Activated CD8-positive, alpha-beta memory T cell treated with anti-CD3 and anti-CD28 coated beads, Interleukin-2, amount 50 U/mL, for 1 hour (primary cell): ENCODE data around the gene CNOT2.
A peak's percentile ranks its signal among the peaks of the same experiment; 100 is the strongest.
"Not testable (repeated sequence)": the region's sequence is repeated elsewhere in the genome, so short reads cannot be mapped to it uniquely, and the experiment has no call there.

Experiments used
- DNase-seq: peaks from one replicate; pipeline ENCODE4 v3.0.0-alpha.2; 2020; ENCODE audit errors: extremely low read depth

The CNOT2 gene

DNA sequence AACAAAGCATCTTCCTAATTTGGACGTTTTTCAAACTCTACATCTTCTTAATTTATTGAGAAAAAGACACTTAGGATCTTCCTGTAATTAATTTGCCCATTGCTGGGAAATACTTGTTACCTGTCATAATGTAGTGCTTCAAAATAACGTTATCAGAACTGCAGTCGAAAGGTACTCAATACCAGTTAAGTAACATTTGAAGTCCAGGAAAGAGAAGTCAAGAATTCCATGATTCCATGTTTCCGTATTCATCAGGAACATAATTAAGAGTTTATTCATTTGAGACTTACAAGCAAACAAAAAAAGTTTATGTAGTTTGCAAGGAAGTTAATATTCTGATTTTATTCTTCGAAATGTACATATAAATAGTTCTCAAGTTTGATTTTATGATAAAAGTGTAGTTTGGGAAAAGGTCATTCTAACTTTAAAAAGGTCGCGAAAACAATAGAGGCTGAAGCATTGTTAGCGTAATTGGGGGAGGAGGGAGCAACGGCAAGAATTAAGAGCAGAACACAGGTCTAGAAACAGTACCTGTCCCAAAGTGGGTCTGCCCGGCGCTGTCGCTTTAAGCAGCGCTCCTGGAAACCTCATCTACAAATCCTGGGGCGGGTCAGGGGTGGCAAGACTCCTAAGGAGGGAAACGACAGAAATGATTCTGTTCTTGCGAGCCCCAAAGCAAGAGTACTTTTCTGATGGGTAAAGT, 121.6 kb downstream of the CNOT2 start:
- DNase-seq: no peak

DNA sequence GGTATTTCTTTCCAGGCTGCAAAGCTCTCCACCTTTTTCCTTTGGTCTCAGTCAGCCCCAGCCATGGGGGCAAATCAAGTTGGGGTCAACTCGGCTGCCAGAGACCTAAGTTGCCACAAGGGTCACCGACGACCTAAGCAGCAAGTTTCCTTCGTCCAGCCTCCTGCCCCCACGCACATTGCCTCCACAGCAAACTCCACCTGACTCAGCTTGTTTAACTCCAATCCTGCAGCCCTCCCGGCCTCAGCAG, 122.1 kb downstream of the CNOT2 start:
- no peak for DNase-seq

DNA sequence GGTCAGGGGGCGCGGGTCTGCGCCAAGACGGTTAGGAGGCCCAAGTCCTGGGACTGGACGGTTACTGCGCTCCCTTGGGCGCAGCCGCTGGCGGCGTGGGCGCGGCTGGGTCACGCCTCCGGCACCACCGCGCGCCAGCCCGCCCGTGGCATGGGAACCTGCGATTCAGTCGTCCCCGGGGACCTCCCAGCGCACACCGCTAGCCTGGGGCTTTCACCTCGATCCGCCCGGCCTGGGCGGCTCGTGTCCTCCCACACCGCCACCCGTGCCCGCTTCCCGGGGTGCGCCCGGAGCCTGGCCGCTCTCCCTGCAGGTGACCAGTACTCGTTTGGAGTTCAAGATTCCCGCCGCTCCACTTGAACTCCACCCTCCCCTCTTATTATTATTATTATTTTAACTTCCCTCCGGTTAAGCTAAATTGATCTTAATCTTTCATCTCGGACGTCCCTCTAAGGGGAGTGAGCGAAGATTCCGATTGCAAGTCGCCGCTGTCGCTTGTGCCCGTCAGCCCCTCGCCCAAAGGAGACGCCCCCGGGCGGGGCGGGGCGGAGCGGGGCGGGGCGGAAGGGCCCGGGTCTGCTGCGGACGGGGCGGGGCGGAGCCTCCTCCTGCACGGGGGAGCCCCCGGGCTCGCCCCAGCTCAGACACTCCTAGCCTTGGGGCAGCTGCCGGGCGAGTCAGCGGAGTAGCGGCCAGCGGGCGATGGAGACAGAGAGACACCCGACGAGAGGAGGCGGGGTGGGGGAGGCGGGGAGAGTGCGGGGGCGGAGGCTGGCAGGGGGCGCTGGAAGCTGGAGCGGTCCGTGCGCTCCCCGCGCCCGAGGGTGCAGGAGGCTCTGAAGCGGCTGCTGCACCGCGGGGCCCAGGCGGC, 122.7 kb downstream of the CNOT2 start, which contains the start of gene KCNMB4:
Gene KCNMB4 (plus strand): TSS at position 643 of the 871 bp plus-strand sequence. CDS start 445 bp downstream, outside the sequence.
- DNase-seq: peak; percentile 20

DNA sequence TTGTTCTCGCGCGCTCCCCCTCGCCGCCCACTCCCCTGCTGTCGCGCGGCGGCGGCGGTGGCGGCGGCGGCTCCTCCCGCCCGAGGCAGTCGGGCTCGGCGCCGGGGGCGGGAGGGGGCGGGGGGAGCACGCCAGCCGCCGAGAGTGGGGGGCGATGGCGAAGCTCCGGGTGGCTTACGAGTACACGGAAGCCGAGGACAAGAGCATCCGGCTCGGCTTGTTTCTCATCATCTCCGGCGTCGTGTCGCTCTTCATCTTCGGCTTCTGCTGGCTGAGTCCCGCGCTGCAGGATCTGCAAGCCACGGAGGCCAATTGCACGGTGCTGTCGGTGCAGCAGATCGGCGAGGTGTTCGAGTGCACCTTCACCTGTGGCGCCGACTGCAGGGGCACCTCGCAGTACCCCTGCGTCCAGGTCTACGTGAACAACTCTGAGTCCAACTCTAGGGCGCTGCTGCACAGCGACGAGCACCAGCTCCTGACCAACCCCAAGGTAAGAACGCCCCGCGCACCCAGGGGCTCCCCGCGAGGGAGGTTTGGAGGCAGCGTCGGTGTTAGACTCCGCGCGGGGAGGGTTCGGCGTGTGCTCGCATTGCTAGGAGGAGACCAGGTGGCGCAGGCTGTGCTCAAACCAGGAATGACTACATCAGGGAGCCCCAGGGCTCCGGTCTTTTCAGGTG, 123.5 kb downstream of the CNOT2 start:
- peak; percentile 21 for DNase-seq

DNA sequence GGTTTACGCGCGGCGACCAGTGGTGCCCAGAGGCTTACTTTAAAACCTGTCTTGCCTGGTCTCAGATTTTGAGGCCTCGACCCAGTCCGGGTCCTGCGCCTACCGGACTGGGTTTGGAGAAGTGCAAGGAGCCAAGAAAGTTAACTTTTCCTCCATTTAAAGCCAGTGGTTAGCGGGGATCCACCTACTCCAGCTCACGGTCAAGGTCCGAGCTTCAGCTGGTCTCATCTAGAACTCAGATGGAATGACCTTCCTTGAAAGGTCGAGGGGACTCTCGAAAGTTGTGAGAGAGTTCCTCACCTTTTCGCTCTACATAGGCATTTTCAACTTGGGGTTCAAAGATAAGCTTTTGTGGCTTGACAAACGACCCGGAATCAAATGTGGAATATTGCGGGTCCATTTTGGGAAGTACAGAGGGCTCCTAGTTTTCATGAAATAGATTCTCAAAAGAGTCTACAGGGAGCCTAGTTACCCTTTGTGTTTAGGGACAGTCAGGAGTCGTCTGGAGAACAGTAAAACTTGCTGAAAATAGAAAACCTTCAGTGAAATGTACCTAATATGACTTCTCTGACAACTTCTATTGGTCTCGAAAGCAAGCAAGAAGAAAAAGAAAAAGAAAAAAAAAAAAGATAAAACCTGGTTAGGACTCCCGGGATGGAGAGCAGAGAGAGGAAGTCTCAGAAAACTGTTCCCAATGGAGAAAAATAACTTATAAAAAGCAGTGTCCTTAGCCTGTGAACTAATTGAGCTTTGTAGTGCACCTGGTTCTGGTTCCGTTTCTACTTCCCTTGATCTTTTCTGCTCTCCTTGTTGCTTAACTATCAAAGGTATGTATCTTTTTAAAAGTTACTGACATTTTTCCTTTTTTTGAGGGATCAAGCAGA, 124.3 kb downstream of the CNOT2 start:
- DNase-seq: no peak

DNA sequence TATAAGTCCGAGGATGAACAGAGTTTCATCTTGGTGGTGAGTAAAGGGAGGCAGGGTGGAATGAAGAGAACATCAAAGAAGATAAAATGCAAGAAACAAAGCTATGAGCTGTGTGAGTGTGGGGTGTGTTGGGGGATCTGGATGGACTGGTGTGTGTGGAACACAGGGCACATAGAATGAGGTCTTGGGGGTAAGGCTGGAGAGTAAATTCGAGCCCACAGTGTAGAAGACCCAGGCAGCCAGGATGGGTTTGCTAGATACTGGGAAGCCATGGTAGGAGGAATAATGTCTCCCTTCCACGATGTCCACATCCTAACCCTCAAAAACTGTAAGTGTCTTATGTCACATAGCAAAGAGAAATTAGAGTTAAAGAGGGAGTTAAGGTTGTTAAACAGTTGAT, 129.6 kb downstream of the CNOT2 start:
- no peak for DNase-seq

DNA sequence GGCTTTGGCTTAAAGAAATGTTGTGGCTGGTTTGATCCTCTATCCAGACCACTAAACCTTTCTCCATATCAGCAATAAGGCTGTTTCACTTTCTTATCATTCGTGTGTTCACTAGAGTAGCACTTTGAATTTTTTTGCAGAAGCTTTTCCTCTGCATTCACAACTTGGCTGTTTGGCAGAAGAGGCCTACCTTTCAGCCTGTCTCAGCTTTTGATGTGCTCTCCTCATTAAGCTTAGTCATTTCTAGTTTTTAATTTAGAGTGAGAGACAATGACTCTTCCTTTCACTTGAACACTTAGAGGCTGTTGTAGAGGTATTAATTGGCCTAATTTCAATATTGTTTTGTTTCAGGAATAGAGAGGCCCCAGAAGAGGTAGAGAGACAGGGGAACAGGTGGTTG, 136.6 kb downstream of the CNOT2 start:
- DNase-seq: no peak

DNA sequence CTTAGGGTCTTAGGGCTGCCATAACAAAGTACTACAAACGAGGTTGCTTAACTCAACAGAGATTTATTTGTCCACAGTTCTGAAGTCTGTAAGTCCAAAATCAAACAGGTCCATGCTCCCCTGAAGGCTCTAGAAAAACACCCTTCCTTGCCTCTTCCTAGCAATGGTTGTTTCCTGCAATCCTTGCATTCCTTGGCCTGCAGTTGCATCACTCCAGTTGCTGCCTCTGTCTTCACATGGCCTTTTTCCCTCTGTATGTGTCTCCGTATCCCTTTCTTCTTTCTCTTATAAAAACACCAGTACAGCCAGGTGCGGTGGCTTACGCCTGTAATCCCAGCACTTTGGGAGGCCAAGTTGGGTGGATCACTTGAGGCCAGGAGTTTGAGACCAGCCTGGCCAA, 140.3 kb downstream of the CNOT2 start:
- no peak for DNase-seq

DNA sequence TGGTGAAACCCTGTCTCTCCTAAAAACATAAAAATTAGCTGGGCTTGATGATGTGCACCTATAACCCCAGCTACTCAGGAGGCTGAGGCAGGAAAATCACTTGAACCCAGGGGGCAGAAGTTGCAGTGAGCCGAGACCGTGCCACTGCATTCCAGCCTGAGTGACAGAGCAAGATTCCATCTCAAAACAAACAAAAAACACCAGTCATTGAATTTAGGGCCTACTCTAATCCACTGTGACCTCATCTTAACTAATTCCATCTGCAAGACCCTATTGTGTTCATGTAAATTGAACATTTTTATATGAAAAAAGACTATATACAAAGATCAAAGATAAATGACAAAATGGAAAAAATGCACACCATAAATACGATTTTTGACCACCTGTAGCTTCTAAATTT, 140.7 kb downstream of the CNOT2 start:
- no peak for DNase-seq

DNA sequence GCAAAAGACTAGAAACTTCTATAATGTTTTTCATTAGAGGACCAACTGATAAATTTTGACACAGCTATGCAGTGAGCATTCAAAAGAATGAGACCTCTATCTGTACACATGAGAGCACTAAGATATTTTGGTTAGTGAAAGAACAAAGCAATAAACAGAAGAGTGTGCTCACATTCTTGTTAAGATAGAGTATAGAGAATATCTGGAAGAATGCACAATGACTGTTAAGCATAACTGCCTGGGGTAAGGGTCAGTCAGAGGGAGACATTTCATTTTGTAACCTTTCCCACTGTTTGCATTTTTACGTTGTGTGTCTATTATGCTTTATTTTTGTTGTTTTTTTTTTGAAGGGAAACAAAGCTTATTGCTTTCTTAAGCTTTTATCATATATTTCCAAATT, 143.5 kb downstream of the CNOT2 start:
- DNase-seq: no peak

DNA sequence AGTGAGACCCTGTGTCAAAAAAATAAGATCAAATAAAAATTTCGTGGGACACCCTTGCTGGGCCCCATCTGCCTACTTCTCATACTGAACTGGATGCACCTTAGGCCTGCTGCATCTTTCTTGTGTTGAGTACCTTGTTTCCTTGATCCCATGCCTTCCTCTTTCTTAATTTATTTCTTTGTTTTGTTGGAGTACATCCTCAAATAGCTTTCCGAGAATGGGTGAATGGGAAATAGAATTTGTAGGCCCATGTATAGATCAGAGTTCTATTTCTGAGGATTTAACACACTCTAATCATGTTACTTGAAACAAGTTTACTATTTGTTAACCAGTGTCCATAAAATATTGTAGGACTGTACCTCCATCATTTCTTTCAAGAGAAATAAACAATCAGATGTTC, 146.4 kb downstream of the CNOT2 start:
- DNase-seq: no peak

DNA sequence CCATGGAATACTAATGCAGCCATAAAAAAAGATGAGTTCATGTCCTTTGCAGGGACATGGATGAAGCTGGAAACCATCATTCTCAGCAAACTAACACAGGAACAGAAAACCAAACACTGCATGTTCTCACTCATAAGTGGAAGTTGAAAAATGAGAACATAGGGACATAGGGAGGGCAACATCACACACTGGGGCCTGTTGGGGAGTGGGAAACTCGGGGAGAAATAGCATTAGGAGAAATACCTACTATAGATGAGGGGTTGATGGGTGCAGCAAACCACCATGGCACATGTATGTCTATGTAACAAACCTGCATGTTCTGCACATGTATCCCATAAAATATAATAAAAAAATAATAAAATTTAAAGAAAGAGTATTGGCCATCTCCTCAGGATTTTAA, 149.4 kb downstream of the CNOT2 start:
- DNase-seq: not testable (repeated sequence)

DNA sequence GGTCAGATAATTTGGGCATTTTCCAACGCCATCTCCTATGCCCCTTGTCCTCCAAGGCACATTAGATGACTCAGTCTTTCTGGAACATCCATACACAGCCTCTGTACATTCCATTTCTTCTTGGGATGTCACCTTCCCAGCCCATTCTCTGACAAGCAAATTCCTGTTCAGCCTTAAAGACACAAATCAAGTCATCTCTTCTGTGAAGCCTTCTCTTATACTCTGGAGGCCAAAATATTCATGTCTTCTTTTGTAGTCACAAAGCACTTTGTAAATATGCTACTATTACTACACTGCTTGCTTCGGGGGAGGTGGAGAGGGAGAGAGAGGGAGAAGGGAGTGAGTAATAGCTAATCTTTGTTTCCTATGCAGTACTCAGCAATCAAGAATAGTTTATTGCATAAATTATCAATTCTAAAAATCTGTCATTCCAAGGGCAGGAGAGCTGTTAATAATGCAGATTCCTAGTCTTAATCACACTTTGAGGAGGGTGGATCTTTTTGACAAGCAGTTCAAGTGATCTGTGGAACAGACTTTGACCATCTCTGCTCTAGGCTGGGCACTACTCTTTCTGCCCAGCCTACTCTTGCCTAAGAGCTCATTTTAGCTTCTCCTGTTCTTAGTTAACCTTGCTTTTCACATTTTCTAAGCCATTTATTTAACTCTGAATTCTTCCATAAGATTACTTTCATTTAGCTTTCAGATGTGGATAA, 150.7 kb downstream of the CNOT2 start:
- DNase-seq: no peak

DNA sequence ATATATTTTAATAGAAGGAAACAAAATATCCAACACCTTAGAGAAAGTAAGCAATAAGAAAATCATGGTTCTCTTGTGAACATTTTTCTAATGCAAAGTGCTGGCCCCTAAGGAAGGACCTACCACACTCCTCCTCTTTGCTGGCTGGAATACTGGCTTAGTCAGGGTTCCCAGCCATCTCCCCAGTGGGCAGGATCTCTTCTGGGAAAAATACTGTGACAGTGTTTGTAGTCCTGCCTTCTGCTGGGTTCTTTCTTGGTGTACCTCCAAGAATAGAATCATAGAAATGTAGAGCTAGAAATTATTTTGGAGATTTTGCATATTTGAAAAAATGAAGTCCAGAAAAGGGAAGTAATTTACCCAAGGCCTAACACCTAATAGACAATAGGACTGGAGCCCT, 154.8 kb downstream of the CNOT2 start:
- no peak for DNase-seq

DNA sequence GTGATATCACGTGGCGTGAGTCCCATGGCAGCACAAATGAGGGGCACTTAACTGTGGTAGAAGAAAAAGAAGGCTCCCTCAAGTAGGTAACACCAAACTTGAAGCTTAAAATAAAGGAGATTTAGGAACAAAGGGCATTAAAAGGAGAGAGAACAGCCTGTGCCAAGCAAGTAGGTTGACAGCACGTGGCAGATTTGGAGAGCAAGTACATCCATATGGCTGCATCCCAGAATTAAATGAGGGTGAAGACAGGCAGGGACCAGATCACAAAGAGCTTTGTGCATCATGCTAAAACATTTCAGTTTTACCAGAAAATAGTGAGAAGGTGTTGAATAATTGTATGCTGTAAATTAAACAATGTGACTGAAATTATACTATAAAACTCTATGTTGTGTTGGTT, 155.6 kb downstream of the CNOT2 start:
- no peak for DNase-seq

DNA sequence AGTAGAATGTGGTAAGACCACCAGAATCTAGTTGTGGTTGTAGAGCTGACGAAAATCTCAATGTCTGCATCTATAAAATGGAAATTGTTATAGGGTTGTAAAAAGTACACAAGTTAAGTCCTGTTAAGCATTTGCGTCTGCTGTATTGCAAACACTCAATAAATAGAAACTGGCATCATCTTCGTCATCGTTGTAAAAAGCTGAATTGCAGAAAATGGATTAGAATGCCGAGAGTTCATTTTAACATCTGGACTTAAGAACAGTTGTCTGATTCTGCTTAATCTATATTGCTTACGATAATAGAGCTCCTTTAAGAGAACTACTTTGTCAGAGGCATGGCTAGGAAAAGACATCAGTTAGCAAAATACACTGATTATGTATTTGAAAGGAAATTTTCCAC, 156.1 kb downstream of the CNOT2 start:
- DNase-seq: no peak

DNA sequence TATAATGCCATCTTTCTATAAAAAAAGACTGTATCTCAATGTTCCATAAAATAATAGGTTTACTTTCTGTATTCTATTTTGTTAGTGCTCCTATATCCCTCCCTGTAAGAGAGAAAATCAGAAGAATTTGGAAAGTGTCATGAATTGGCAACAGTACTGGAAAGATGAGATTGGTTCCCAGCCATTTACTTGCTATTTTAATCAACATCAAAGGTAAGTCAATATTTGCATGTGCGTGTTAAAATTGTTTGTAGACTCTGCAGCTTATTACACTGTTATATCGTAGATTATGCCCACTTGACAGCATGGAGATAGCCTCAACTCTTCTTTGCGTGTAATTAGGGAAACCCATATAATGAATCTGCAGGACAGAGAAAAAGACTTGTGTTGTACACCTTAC, 156.9 kb downstream of the CNOT2 start:
- DNase-seq: no peak

DNA sequence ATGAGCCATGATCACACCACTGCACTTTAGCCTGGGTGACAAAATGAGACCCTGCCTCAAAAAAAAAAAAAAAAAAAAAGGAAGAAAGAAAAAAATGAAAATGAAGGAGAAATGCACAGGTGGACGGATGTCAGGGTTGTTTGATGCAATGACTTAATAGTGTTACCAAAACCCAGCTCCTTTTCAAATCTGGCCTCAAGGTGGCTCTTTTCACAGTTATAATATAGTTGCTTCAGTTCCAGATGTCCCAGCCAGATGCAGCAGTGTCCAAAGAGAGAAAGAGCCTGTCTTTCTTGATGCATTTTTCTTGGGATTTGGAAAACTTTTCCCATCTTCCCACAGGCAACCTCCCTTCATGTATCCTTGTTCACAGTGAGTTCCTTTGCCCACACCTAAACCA, 159.4 kb downstream of the CNOT2 start:
- no peak for DNase-seq

DNA sequence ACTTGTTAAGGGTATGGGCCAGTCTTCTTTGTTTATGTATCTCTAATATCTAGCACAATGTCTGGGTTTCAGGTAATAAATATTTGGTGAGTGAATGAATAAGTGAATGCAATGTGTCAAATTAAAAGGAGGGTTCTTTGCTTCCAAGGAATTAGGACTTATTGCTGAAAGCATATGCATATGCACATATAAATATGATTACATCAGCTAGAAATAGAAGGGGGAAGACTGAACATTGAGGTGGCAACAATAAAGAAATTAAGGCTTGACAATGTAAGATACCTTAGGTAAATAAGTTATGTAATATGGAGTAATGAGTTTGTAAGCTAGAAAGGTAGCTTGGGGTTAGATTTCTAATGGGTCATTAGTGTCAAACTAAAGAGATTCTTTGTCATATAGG, 160.6 kb downstream of the CNOT2 start:
- DNase-seq: no peak
